ENCODE measurements around the gene AATF.

Gene AATF

DNA sequence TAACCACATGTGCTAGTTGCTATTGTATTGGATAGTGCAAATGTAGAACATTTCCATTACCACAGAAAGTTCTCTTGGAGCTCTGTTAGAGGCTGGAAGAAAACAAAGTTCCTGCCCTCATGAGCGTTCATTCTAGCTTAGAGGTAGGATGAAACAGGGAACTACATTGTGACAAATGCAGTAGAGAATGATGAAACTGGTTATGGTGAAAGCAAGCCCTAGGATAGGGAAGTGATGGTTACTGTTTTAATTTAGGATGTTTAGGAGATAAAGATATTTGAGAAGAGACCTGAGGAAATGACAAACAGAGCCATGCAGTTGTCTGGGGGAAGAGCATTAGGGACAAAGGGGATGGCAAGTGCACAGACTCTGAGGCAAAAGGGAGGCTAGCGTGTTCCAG lies 50.7 kb downstream of the AATF start:
- DNase-seq (ENCODE audit: low read depth) = no peak
- TF ChIP-seq, protein P1, sequence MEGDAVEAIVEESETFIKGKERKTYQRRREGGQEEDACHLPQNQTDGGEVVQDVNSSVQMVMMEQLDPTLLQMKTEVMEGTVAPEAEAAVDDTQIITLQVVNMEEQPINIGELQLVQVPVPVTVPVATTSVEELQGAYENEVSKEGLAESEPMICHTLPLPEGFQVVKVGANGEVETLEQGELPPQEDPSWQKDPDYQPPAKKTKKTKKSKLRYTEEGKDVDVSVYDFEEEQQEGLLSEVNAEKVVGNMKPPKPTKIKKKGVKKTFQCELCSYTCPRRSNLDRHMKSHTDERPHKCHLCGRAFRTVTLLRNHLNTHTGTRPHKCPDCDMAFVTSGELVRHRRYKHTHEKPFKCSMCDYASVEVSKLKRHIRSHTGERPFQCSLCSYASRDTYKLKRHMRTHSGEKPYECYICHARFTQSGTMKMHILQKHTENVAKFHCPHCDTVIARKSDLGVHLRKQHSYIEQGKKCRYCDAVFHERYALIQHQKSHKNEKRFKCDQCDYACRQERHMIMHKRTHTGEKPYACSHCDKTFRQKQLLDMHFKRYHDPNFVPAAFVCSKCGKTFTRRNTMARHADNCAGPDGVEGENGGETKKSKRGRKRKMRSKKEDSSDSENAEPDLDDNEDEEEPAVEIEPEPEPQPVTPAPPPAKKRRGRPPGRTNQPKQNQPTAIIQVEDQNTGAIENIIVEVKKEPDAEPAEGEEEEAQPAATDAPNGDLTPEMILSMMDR (IDR thresholded peaks at IDR 0.05; ENCODE audit: low read length, missing control alignments) = no peak
- H3K4me3 ChIP-seq (replicated peaks; ENCODE audit: low read depth, low read length) = no peak overlapping the region

DNA sequence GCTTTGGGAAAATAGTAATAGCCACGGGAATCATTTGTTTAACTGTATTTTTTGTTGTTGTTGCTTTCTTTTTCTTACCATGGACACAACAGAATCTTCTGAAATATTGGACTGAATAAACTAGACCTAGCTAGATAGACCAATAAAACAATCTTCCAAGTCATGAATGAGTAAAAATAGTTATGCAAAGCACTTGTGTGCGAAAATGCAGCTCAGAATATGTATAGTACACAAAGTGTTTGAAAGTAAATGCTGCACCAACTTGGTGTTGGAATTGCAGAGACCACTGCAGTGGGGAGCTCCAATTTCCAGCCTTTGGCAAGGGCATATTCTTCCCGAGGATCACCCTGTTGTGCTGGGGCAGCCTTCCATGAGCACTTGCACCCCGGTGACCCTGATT lies 68.0 kb downstream of the AATF start:
- no peak for DNase-seq (ENCODE audit: low read depth)
- no peak overlapping the region for H3K4me3 ChIP-seq (replicated peaks; ENCODE audit: low read depth, low read length)
- TF ChIP-seq, protein P1 (IDR thresholded peaks at IDR 0.05; ENCODE audit: low read length, missing control alignments) = no peak

DNA sequence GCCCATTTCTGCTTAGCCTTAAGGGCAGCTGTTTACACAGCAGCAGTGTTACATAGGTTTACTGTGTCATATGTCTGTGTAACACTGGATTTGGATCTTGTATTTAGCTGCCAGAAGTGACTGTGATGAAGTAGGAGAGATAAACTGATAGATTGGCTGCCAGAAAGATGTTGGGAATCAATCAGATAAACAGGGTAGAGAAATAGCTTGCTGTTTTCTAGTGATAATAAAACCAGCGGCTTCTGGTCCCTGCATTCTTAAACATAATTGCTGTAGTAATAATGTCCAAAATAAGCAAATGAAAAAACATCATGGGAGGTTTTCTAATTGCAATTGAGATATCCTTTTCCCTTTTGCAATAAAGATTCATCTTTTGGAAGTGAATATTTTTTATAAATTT lies 68.7 kb downstream of the AATF start:
- no peak overlapping the region for H3K4me3 ChIP-seq (replicated peaks; ENCODE audit: low read depth, low read length)
- DNase-seq (ENCODE audit: low read depth) = no peak
- TF ChIP-seq, protein P1 (IDR thresholded peaks at IDR 0.05; ENCODE audit: low read length, missing control alignments) = no peak

DNA sequence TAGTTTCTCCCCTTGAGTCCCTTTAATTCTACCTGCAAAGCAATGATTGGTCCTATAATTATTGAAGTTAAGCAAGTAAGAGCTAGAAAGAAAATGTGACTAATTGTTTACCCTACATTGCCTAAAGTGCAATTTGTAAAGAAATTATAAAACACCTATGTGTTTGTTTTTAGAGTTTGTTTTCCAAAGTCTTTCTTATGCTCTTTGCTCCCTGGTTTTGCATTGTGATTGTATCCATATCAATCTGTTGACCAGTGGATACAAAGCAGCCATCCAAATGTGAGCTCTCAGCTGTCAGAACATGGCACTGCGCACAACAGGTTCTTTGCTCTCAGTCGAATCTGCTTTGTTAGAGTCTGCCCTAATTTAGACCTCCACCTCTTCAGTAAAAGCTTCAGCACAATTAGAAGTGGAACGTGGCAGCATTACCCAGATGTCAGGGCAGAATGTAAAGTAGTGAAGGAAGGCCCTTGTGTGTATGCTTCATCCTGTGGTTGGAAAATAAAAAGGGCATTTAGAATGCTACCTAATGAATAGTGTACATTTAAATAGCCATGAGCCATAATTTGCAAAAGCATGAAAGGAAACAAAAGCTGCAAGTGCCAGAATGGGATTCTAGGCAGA lies 70.5 kb downstream of the AATF start:
- DNase-seq (ENCODE audit: low read depth) = no peak
- H3K4me3 ChIP-seq (replicated peaks; ENCODE audit: low read depth, low read length) = no peak overlapping the region
- TF ChIP-seq, protein P1 (IDR thresholded peaks at IDR 0.05; ENCODE audit: low read length, missing control alignments) = no peak

DNA sequence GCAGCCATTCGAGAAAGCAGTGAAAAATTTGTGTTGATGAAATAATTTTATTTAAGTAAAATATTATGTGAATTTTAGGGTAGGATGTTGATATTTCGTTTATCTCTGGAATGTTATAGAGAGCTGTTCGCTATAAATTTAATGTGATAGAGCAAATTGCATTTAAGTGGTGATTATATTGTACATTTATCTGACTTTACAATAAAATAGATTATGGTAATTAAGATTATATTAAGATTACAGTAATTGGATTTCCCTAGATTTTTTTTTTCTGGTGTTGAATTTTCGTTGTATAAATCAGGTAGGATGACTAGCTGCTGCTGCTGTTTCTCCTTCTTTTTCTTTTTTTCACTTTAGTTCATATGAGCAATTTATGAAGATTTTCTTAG lies 71.0 kb downstream of the AATF start:
- TF ChIP-seq, protein P1 (IDR thresholded peaks at IDR 0.05; ENCODE audit: low read length, missing control alignments) = no peak
- no peak for DNase-seq (ENCODE audit: low read depth)

DNA sequence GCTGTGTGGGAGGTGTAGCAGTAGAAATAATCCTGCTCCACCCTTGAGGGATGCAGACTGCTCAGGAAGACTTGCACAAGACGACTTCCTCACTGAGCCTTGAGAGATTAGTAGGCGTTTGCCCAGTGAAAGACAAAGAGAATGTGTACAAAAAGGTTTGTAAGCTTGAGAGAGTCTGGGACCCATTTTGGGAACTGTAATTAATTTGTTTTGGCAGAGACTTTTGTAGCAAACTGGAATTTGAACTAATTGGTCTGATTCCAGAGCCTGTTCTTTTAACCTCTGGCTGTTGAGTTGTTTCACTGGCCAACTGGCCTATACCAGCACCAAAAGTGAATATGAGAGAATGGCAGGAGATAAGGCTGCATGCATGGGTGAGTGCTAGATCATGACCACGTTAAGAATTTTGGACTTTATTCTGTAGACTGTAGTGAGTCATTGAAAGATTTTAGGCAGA lies 75.5 kb downstream of the AATF start:
- H3K4me3 ChIP-seq (replicated peaks; ENCODE audit: low read depth, low read length) = no peak overlapping the region
- peak; percentile 71 for DNase-seq (ENCODE audit: low read depth)
- TF ChIP-seq, protein P1 (IDR thresholded peaks at IDR 0.05; ENCODE audit: low read length, missing control alignments) = no peak

More for the DNA sequence above, 71.0 kb downstream of the AATF start:
- no peak overlapping the region for H3K4me3 ChIP-seq (replicated peaks; ENCODE audit: low read depth, low read length)

DNA sequence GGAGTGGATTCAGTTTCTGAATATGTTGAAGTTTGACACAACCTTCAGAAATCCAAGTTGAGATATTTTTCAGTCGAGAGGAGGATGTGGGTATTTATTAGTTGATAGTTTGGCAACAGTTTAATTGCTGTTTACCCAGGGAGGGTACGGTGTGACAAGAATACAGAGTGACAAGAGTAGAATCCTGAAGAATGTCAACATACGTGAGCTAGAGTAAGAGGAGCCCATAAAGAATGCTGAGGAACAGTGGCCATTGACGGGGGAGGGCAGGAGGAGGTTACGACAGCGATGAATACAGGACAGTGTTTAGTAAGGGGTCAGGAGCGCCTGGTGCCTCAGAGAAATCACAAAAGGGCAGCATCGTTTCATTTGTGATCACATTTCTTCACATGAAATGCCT lies 76.5 kb downstream of the AATF start:
- no peak overlapping the region for H3K4me3 ChIP-seq (replicated peaks; ENCODE audit: low read depth, low read length)

More for the DNA sequence above, 76.5 kb downstream of the AATF start:
- TF ChIP-seq, protein P1 (IDR thresholded peaks at IDR 0.05; ENCODE audit: low read length, missing control alignments) = no peak
- no peak for DNase-seq (ENCODE audit: low read depth)
